Stimulated activated naive B cell treated with anti-CD40 and anti-IgM and Interleukin-4, amounts not matched to agents 10 μg/mL and 1 μg/mL and 100 μg/mL, for 72 hours (primary cell): ENCODE results near the gene CFDP1.
A peak's percentile ranks its signal among the peaks of the same experiment; 100 is the strongest.

Experiments used
- ATAC-seq, 2 donors: fragments of 150-1000 bp; cut with Tn5 transposase; replicated peaks; 2 replicates each; pipeline ENCODE4 v1.10.0; 2021; ENCODE audit warnings: moderate library complexity in 1 of 2
- DNase-seq: peaks from one replicate; pipeline ENCODE4 v3.0.0; 2021
- H3K27ac Mint-ChIP-seq: one replicate; pipeline ENCODE4 v1.8.0; 2022; ENCODE audit warnings: mild to moderate bottlenecking, mixed read lengths
- H3K27me3 Mint-ChIP-seq, 2 donors: one replicate each; pipeline ENCODE4 v1.8.0; 2022; ENCODE audit warnings: mixed read lengths in 2 of 2
- H3K36me3 Mint-ChIP-seq, 2 donors: one replicate each; pipeline ENCODE4 v1.8.0; 2022; ENCODE audit warnings: mixed read lengths in 2 of 2, mild to moderate bottlenecking in 1 of 2
- H3K4me1 Mint-ChIP-seq, 2 donors: one replicate each; pipeline ENCODE4 v1.8.0; 2022; ENCODE audit warnings: mixed read lengths in 2 of 2, mild to moderate bottlenecking in 1 of 2
- H3K4me3 Mint-ChIP-seq, 2 donors: one replicate each; pipeline ENCODE4 v1.8.0; 2022; ENCODE audit warnings: mild to moderate bottlenecking in 2 of 2, mixed read lengths in 2 of 2, moderate library complexity in 1 of 2
- H3K9me3 Mint-ChIP-seq, 2 donors: one replicate each; pipeline ENCODE4 v1.8.0; 2022; ENCODE audit warnings: mixed read lengths in 2 of 2, mild to moderate bottlenecking in 1 of 2

CFDP1 gene

GRCh38 chr16:75266738-75267630 lies 166.3 kb downstream of the CFDP1 start:
- ATAC-seq (no peak), DNase-seq (no peak)
- Mint-ChIP-seq H3K27me3 (peaks cover 52 to 57% of the 10 kb centered on the region in 2 donors), H3K27ac (no peak overlapping the region), H3K4me1 (peaks cover 8 to 18% of the 10 kb centered on the region in 2 donors), H3K9me3 (no peaks in the 10 kb centered on the region), H3K4me3 (peak overlapping the region; percentile 76 to 79), H3K36me3 (no peaks in the 10 kb centered on the region)

- ATAC-seq, result peak; percentile 52 to 59
Observed at GRCh38 chr16:75265911-75266701, 167.2 kb downstream of the CFDP1 start.

GRCh38 chr16:75264999-75265910 lies 168.0 kb downstream of the CFDP1 start:
- DNase-seq, result no peak
- H3K27me3 Mint-ChIP-seq, result peaks cover 58 to 68% of the 10 kb centered on the region in 2 donors
- peak overlapping the region; percentile 65 to 79 for H3K4me3 Mint-ChIP-seq
- peak; percentile 5 to 17 for ATAC-seq
- no peaks in the 10 kb centered on the region for H3K36me3 Mint-ChIP-seq
- H3K4me1 Mint-ChIP-seq, result peaks cover 8 to 18% of the 10 kb centered on the region in 2 donors
- no peak overlapping the region for H3K27ac Mint-ChIP-seq
- no peaks in the 10 kb centered on the region for H3K9me3 Mint-ChIP-seq

More at GRCh38 chr16:75265911-75266701, 167.2 kb downstream of the CFDP1 start:
- Mint-ChIP-seq H3K36me3 (no peaks in the 10 kb centered on the region), H3K9me3 (no peaks in the 10 kb centered on the region), H3K4me1 (peaks cover 8 to 18% of the 10 kb centered on the region in 2 donors), H3K27ac (no peak overlapping the region), H3K27me3 (peaks cover 58 to 59% of the 10 kb centered on the region in 2 donors), H3K4me3 (peak overlapping the region; percentile 76 to 79)
- DNase-seq, result no peak

- H3K27me3 Mint-ChIP-seq, result peaks cover 55 to 65% of the 10 kb centered on the region in 2 donors
- ATAC-seq (no peak), DNase-seq (no peak)
- H3K4me1 Mint-ChIP-seq, result peaks cover 8 to 18% of the 10 kb centered on the region in 2 donors
- no peaks in the 10 kb centered on the region for H3K9me3 Mint-ChIP-seq
- H3K36me3 Mint-ChIP-seq, result no peaks in the 10 kb centered on the region
- H3K27ac Mint-ChIP-seq, result no peak overlapping the region
- H3K4me3 Mint-ChIP-seq, result peak overlapping the region; percentile 65 to 79
Observed at GRCh38 chr16:75264457-75264998, 168.8 kb downstream of the CFDP1 start.

- no peaks in the 10 kb centered on the region for H3K9me3 Mint-ChIP-seq
- H3K4me1 Mint-ChIP-seq, result peaks cover 8 to 18% of the 10 kb centered on the region in 2 donors
- ATAC-seq (no peak), DNase-seq (no peak)
- H3K36me3 Mint-ChIP-seq, result no peaks in the 10 kb centered on the region
- peaks cover 56 to 66% of the 10 kb centered on the region in 2 donors for H3K27me3 Mint-ChIP-seq
- H3K4me3 Mint-ChIP-seq, result peak overlapping the region in 1 of 2 donors; percentile 79
- H3K27ac Mint-ChIP-seq, result no peak overlapping the region
Observed at GRCh38 chr16:75263963-75264445, 169.3 kb downstream of the CFDP1 start.

- Mint-ChIP-seq H3K4me1 (peaks cover 8 to 18% of the 10 kb centered on the region in 2 donors), H3K36me3 (no peaks in the 10 kb centered on the region), H3K27ac (no peak overlapping the region), H3K4me3 (no peak overlapping the region), H3K27me3 (peaks cover 61 to 72% of the 10 kb centered on the region in 2 donors), H3K9me3 (no peaks in the 10 kb centered on the region)
- no peak for ATAC-seq
- no peak for DNase-seq
Observed at GRCh38 chr16:75263291-75263962, 169.9 kb downstream of the CFDP1 start.

GRCh38 chr16:75262800-75263127 lies 170.5 kb downstream of the CFDP1 start:
- DNase-seq (no peak), ATAC-seq (no peak)
- no peaks in the 10 kb centered on the region for H3K9me3 Mint-ChIP-seq
- H3K27me3 Mint-ChIP-seq, result peaks cover 68 to 79% of the 10 kb centered on the region in 2 donors
- no peaks in the 10 kb centered on the region for H3K36me3 Mint-ChIP-seq
- no peak overlapping the region for H3K27ac Mint-ChIP-seq
- H3K4me1 Mint-ChIP-seq, result peaks cover 8 to 18% of the 10 kb centered on the region in 2 donors
- H3K4me3 Mint-ChIP-seq, result no peak overlapping the region

GRCh38 chr16:75262104-75262799 lies 171.1 kb downstream of the CFDP1 start:
- no peak for ATAC-seq
- Mint-ChIP-seq H3K27ac (no peak overlapping the region), H3K36me3 (no peaks in the 10 kb centered on the region), H3K9me3 (no peaks in the 10 kb centered on the region), H3K4me3 (no peak overlapping the region), H3K4me1 (peaks cover 8 to 18% of the 10 kb centered on the region in 2 donors), H3K27me3 (peaks cover 69 to 84% of the 10 kb centered on the region in 2 donors)
- no peak for DNase-seq

GRCh38 chr16:75261590-75262078 lies 171.7 kb downstream of the CFDP1 start:
- no peak overlapping the region for H3K27ac Mint-ChIP-seq
- no peak overlapping the region for H3K4me3 Mint-ChIP-seq
- H3K36me3 Mint-ChIP-seq, result no peaks in the 10 kb centered on the region
- ATAC-seq, result no peak
- DNase-seq, result no peak
- H3K4me1 Mint-ChIP-seq, result peaks cover 8 to 17% of the 10 kb centered on the region in 2 donors
- H3K9me3 Mint-ChIP-seq, result no peaks in the 10 kb centered on the region
- H3K27me3 Mint-ChIP-seq, result peaks cover 71 to 86% of the 10 kb centered on the region in 2 donors

GRCh38 chr16:75260851-75261589 lies 172.3 kb downstream of the CFDP1 start:
- H3K27ac Mint-ChIP-seq, result no peak overlapping the region
- ATAC-seq (no peak), DNase-seq (no peak)
- H3K4me1 Mint-ChIP-seq, result peaks cover 5 to 11% of the 10 kb centered on the region in 2 donors
- no peaks in the 10 kb centered on the region for H3K9me3 Mint-ChIP-seq
- H3K36me3 Mint-ChIP-seq, result no peaks in the 10 kb centered on the region
- H3K27me3 Mint-ChIP-seq, result peaks cover 67 to 85% of the 10 kb centered on the region in 2 donors
- no peak overlapping the region for H3K4me3 Mint-ChIP-seq

GRCh38 chr16:75258807-75259141 lies 174.5 kb downstream of the CFDP1 start:
- peaks cover 71 to 91% of the 10 kb centered on the region in 2 donors for H3K27me3 Mint-ChIP-seq
- DNase-seq, result no peak
- H3K27ac Mint-ChIP-seq, result no peak overlapping the region
- H3K36me3 Mint-ChIP-seq, result no peaks in the 10 kb centered on the region
- H3K4me3 Mint-ChIP-seq, result no peak overlapping the region
- H3K4me1 Mint-ChIP-seq, result no peaks in the 10 kb centered on the region
- H3K9me3 Mint-ChIP-seq, result no peaks in the 10 kb centered on the region
- ATAC-seq, result no peak
